HG03342 (cell line): ENCODE measurements around the gene PLAAT2.
"Not testable (repeated sequence)": the region's sequence is repeated elsewhere in the genome, so short reads cannot be mapped to it uniquely, and the experiment has no call there.

Experiments used
- ATAC-seq: cut with Tn5 transposase; IDR thresholded peaks from one replicate; pipeline ENCODE4 v1.9.1; 2021; ENCODE audit warnings: mild to moderate bottlenecking, moderate library complexity; ENCODE audit not compliant: unreplicated experiment

Gene PLAAT2

GRCh38 chr11:63551091-63551888, 11.9 kb downstream of the PLAAT2 start:
- no peak for ATAC-seq

DNA sequence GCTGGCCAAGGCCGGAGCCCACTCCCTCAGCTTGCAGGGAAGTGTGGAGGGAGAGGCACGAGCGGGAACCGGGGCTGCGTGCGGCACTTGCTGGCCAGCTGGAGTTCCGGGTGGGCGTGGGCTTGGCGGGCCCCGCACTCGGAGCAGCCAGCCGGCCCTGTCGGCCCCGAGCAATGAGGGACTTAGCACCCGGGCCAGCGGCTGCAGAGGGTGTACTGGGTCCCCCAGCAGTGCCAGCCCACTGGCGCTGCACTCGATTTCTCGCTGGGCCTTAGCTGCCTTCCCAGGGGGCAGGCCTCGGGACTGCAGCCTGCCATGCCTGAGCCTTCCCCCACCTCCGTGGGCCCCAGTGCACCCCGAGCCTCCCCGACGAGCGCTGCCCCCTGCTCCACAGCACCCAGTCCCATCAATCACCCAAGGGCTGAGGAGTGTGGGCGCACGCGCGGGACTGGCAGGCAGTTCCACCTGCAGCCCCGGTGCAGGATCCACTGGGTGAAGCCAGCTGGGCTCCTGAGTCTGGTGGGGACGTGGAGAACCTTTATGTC, 13.0 kb downstream of the PLAAT2 start:
- not testable (repeated sequence) for ATAC-seq

- ATAC-seq: no peak
Measured at GRCh38 chr11:63549411-63549810, 13.8 kb downstream of the PLAAT2 start.

DNA sequence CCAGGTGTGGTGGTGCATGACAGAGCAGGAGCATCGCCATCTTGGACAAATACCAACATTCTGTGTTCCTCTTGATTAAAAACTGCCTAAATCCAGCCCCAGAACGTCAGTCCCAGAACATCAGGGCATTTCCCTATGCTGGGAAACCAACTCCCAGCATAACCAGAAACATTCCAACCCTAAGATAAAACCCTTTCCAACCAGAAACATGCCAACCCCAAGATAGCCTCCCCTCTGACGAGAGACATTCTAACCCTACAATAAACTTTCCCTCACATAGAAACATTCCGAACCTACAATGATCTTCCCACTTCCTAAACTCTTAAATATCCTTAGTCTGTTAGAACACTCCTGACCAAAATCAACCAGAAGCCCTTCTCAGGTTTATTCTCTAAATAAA, 15.0 kb downstream of the PLAAT2 start:
- no peak for ATAC-seq

GRCh38 chr11:63547061-63547460, 16.1 kb downstream of the PLAAT2 start:
- no peak for ATAC-seq

DNA sequence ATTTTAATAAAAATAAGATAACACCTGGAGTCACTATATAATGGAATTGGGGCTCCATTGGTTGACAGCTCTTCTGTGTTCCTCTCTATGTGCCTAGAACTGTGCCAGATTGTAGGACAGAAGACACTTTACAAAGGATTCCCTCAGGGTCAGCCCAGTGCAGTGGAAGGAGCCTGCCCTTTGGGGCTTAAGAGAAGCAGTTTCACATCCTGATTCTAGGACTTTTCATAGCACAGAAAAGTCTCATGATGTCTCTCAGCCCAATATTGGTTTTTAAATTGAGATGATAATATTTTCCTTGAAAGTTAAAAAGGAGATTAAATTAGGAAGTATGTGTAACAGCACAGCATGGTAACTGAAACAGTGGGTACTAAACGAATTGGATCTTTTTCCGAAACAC, 19.5 kb downstream of the PLAAT2 start:
- no peak for ATAC-seq

GRCh38 chr11:63542506-63542905, 20.7 kb downstream of the PLAAT2 start:
- not testable (repeated sequence) for ATAC-seq

DNA sequence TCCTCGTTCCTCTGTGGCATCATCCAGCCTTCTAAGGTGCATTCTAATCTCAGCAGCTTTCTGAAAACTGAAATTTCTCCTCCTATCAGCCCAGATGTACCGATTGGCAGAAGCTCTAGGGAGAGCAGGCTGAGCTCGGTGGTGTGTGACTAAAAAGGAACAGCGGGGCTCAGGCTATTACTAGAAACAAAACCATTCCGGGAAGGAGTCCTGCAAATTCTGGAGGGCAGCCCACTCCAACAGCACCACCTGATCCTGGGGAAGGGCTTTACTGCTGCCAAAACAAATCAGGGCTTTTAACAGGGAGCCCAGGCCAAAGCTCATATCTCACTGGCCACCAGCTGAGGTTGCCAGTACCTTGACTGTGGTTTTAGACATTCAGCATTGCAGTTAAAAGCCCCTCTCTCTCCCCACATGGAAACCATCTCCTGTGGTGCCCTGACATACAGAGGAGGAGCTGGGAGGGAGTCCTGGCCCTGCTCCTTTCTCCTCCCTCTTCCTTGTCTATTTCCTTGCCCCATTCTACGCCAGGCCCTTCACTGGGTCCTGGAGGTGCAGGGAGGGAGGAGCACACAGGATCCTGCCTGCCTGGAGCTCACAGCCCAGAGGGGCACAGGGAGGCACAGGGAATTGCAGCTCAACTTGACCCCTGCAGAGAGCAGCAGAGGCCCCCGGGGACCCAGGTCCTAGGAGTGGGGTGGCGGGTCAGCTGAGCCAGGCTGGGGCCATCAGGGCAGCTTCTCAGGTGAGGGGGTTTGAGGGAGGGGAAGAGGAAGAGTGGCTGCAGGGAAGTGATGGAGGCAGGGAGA, 25.7 kb downstream of the PLAAT2 start:
- ATAC-seq: no peak

DNA sequence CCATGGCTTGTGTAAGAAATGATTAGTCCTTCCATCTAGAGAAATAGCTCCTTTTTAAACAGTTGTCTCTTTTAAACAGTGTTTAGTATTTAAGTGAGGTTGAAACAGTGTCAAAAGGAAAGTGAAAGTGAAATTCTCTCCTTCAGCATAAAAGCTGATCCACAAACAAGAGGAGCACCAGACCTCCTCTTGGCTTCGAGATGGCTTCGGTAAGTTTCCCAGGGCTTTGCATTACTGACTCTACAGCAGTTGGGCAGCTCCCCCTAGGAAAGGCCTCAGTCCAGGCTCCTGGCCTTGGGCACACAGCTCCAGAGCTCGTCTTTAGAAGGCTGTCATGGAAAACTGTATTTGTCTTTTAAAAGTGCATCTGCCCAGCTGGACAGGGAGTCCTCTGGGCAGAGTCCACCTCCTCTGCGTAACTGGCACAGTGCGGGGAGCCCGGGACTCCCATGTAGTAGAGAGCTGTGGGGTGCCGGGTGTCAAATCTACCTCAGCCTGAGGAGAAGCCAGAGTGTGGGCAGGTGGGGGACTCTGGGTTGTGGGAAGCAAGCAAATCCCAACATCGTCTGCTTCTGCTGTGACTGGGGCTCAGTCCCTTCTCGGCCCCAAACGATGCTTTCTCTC, 26.4 kb downstream of the PLAAT2 start, which contains the start of gene PLAAT4:
TSS of gene PLAAT4 (plus strand) at position 140 of the 624 bp plus-strand sequence. CDS start at position 201, 61 bp downstream.
- no peak for ATAC-seq

DNA sequence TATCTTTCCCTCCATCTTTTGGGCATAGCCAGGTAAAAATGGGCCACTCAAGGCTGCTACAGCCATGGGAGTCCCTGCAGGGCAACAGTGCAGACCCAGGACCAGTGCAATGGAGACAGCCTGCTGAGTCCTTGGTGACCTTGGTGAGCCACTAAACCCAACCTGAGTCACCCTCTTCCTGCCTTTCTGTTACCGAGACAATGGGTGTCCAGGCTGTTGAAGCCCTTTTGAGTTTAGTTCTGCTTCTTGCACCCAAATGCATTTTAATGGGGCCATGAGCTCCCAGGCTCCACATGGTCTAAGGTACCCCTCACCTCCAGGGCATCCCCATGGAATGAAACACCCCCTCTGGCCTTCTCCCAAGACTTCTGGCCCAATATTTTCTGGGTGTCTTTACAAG, 27.4 kb downstream of the PLAAT2 start:
- no peak for ATAC-seq

DNA sequence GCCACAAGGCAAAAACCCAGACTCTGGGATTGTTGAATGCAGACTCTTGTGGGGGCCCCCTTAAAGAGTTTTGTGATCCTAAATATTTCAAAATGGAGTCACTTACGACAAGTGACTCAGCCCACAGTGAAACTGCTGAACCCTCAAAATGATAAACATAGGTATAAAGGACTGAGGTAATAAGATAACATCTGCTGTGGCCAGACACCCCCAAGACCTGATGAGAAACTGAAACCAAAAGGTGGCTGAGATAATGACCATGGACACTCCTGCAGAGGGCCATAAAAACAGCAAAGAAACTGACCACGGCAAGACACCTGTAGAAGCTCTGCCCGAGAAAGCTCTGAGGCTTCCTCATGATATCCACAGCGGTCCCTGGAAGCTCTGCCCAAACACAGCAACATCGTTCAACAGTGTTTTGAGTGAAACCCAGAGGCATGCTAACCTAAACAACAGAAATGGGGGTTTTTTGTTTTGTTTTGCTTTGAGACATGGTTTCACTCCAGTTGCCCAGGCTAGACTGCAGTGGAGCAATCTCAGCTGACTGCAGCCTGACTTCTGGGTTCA, 28.2 kb downstream of the PLAAT2 start:
- ATAC-seq: no peak

- no peak for ATAC-seq
Measured at GRCh38 chr11:63534076-63534475, 29.1 kb downstream of the PLAAT2 start.

- ATAC-seq: no peak
Measured at GRCh38 chr11:63532799-63533475, 30.2 kb downstream of the PLAAT2 start.

- no peak for ATAC-seq
Measured at GRCh38 chr11:63532117-63532516, 31.1 kb downstream of the PLAAT2 start.

DNA sequence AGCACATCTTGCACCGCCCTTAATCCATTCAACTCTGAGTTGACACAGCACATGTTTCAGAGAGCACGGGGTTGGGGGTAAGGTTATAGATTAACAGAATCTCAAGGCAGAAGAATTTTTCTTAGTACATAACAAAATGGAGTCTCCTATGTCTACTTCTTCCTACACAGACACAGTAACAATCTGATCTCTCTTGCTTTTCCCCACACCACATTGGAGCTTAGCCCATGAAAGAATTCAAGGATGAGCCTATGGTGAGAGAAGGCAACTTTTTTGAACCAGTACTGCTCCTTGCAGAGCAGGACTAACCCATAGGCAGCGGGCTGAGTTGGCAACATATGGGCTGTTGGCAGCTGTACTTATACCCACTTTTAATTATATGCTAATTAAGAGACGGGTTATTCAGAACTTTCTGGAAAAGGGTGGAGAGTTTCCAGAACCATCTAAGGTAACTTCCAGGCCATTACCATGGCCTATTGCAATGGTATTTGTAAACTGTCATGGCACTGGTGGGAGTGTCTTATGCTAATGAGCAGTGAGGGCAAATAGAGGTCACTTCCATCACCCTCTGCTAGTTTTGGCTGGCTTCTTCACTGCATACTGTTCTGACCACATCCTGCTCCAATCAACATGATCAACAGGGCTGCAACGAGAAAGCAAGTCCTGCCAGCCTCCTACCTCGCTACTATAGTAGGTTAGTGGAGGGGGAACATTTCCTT, 31.9 kb downstream of the PLAAT2 start:
- peak; percentile 81 for ATAC-seq

DNA sequence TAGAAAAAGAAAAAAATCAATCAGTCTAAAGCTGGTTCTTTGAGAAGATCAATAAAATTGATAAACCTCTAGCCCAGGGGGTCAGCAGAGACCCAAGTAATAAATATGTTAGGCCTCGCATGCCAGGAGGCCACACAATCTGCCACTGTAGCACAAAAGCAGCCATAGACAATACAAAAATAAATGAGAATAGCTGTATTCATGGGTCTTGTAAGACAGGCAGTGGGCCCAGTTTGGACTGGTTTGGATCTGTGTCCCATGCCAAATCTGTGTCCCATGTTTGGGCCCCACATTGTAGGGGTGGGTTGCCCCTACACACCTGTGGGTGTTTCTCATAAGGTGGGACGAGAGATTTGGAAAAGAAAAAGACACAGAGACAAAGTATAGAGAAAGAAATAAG, 33.2 kb downstream of the PLAAT2 start:
- no peak for ATAC-seq

DNA sequence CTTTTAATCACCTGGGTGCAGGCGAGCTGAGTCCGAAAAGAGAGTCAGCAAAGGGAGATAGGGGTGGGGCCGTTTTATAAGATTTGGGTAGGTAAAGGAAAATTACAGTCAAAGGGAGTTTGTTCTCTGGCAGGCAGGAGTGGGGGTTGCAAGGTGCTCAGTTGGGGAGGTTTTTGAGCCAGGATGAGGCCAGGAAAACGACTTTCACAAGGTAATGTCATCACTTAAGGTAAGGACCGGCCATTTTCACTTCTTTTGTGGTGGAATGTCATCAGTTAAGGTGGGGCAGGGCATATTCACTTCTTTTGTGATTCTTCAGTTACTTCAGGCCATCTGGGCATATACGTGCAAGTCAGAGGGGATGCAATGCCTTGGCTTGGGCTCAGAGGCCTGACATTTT, 33.8 kb downstream of the PLAAT2 start:
- not testable (repeated sequence) for ATAC-seq

GRCh38 chr11:63528729-63529278, 34.4 kb downstream of the PLAAT2 start:
- not testable (repeated sequence) for ATAC-seq

GRCh38 chr11:63528156-63528555, 35.0 kb downstream of the PLAAT2 start:
- not testable (repeated sequence) for ATAC-seq
